Endothelial cell of umbilical vein (primary cell): ENCODE results near the gene FXYD3. TPM values are rescaled to one million over a fixed set of nuclear protein-coding genes. Genes with fewer than 3 reads are reported as not detected.

Source experiments
- BruUV-seq: library from RNA; stranded (reverse); fragments of 400-500 nt; replicated peaks from 2 replicates; lab custom pipeline; 2021; lab: Mats Ljungman, UMichigan
- CTCF ChIA-PET: fragments of 300-600, 350-600 bp; sonication (Branson Sonifier 250); formaldehyde crosslinking; loops from one replicate; lab custom pipeline; 2021; ENCODE audit warnings: antibody characterized with exemption, inconsistent platforms; lab: Charles Lee
- POLR2A ChIA-PET: fragments of 300-600, 350-600 bp; sonication (Branson Sonifier 250); formaldehyde crosslinking; loops from one replicate; lab custom pipeline; 2021; ENCODE audit warnings: antibody characterized with exemption, inconsistent platforms; lab: Charles Lee
- DNase-seq: peaks from one replicate; pipeline ENCODE4 v3.0.0-alpha.2; 2011; ENCODE audit warnings: low read depth, low spot score
- FAIRE-seq: peaks from 2 replicates; lab custom pipeline; 2011; peaks lifted over from hg19 to GRCh38; lab: Jason Lieb, UNC
- H2AFZ ChIP-seq: 2 replicates; pipeline ENCODE4 v1.6.0; 2012; ENCODE audit warnings: low read depth, low read length, control low read depth, inconsistent platforms
- H3K27ac ChIP-seq: 2 replicates; pipeline ENCODE4 v1.5.1; 2011; ENCODE audit warnings: low read depth, mild to moderate bottlenecking, control low read depth, low read length, moderate library complexity; ENCODE audit not compliant: insufficient read depth
- H3K27me3 ChIP-seq, 2 experiments: 2 replicates each; pipeline versions ENCODE4 v1.6.0 to v1.6.1; 2011; ENCODE audit warnings: low read length in 2 of 2, mixed read lengths in 1 of 2; ENCODE audit not compliant: control insufficient read depth in 2 of 2, insufficient read depth in 2 of 2
- H3K36me3 ChIP-seq, 2 experiments: 2 replicates in 1 of 2; 3 replicates in 1 of 2; pipeline ENCODE4 v1.5.1; 2011; ENCODE audit warnings: low read length in 2 of 2, mild to moderate bottlenecking in 1 of 2, moderate library complexity in 1 of 2; ENCODE audit not compliant: control insufficient read depth in 2 of 2, insufficient read depth in 2 of 2; ENCODE audit errors: extremely low read depth in 1 of 2
- H3K4me1 ChIP-seq: 3 replicates; pipeline ENCODE4 v1.5.1; 2011; ENCODE audit warnings: mild to moderate bottlenecking, low read length; ENCODE audit not compliant: control insufficient read depth, insufficient read depth; ENCODE audit errors: extremely low read depth
- H3K4me2 ChIP-seq: 2 replicates; pipeline ENCODE4 v1.6.1; 2011; ENCODE audit warnings: low read length, control low read depth, mixed read lengths; ENCODE audit not compliant: insufficient read depth
- H3K4me3 ChIP-seq, 3 experiments: fragments of 200-600 bp in 1 of 3; sonication (generic), shearing (Covaris generic) in 1 of 3; replicated peaks in 1 of 3; 2 replicates each; pipeline ENCODE4 v1.5.1; 2011 to 2016; ENCODE audit warnings: control low read depth in 3 of 3, low read length in 3 of 3, mild to moderate bottlenecking in 2 of 3, inconsistent platforms in 1 of 3, low read depth in 1 of 3, moderate library complexity in 1 of 3; ENCODE audit not compliant: insufficient read depth in 1 of 3
- H3K79me2 ChIP-seq: 2 replicates; pipeline ENCODE4 v1.6.0; 2012; ENCODE audit warnings: low read length, inconsistent platforms; ENCODE audit not compliant: control insufficient read depth, insufficient read depth
- H3K9ac ChIP-seq: replicated peaks from 2 replicates; pipeline ENCODE3; 2011; ENCODE audit warnings: low read length, control low read depth; ENCODE audit not compliant: insufficient read depth; ENCODE audit errors: extremely low read depth
- H3K9me1 ChIP-seq: replicated peaks from 3 replicates; pipeline ENCODE4 v1.6.0; 2011; ENCODE audit warnings: mild to moderate bottlenecking, low read length; ENCODE audit not compliant: control insufficient read depth, insufficient read depth; ENCODE audit errors: extremely low read depth
- H3K9me3 ChIP-seq: replicated peaks from 2 replicates; pipeline ENCODE4 v1.5.1; 2012; ENCODE audit warnings: low read length, inconsistent platforms; ENCODE audit not compliant: control insufficient read depth, insufficient read depth
- H4K20me1 ChIP-seq: replicated peaks from 2 replicates; pipeline ENCODE3; 2011; ENCODE audit warnings: mild to moderate bottlenecking, low read length; ENCODE audit not compliant: control insufficient read depth, insufficient read depth; ENCODE audit errors: extremely low read depth
- CTCF ChIP-seq, 2 donors: IDR thresholded peaks; 1 replicate in 1 of 2; 2 replicates in 1 of 2; pipeline ENCODE4 v1.5.1; 2011; ENCODE audit warnings: low read length in 2 of 2, mild to moderate bottlenecking in 2 of 2, moderate library complexity in 2 of 2, control low read depth in 1 of 2, inconsistent platforms in 1 of 2, low read depth in 1 of 2; ENCODE audit not compliant: insufficient read depth in 1 of 2; ENCODE audit errors: extremely low read depth in 1 of 2
- GATA2 ChIP-seq: IDR thresholded peaks from 2 replicates; pipeline ENCODE4 v1.7.0; 2011; ENCODE audit warnings: low read depth, mild to moderate bottlenecking, moderate library complexity, mixed read lengths, low read length; ENCODE audit not compliant: insufficient read length, insufficient read depth
- MYC ChIP-seq: IDR thresholded peaks from one replicate; pipeline ENCODE4 v1.6.1; 2011; ENCODE audit warnings: mild to moderate bottlenecking, low read depth, low read length
- POLR2A ChIP-seq: IDR thresholded peaks from 2 replicates; pipeline ENCODE4 v1.6.1; 2012; ENCODE audit warnings: low read depth, mild to moderate bottlenecking, control low read depth, low read length
- dilution Hi-C: fragments of 300-500 bp; cut with MboI; formaldehyde crosslinking; loops from one replicate; pipeline ENCODE4 v1.15.0; 2019; ENCODE audit warnings: low sequenced_read_pairs; ENCODE audit not compliant: extremely low pct_ligation_motif_present
- intact Hi-C: fragments of 100-400 bp; cut with micrococcal nuclease; formaldehyde crosslinking; loops from one replicate; pipeline ENCODE4 v1.10.0; 2022
- polyA plus RNA-seq, 4 experiments: library from polyadenylated mRNA; depleted of rRNA in 3 of 4; stranded (reverse) in 3 of 4; unstranded in 1 of 4; fragments of >200 nt; gene quantifications; 2 replicates each; pipeline versions ENCODE4 v1.2.1 to v1.2.3, GENCODE V29; 2011 to 2012; ENCODE audit warnings: missing spikeins in 1 of 4
- total RNA-seq: library from RNA; stranded (reverse); gene quantifications from 2 replicates; pipeline ENCODE4 v1.2.3, GENCODE V29; 2021

FXYD3 gene
- total and polyA plus RNA-seq, 2 donors (not counting 3 experiments of a cell fraction or from before 2014, with no cell fraction given): not detected

GRCh38 chr19:35134601-35135242, 19.1 kb downstream of the FXYD3 start, which contains the start of gene LGI4:
Gene LGI4 (minus strand): TSS chr19:35135059. CDS start chr19:35134680, 379 bp downstream.
- intact Hi-C loops (loop anchor here (1.0 kb wide), 3 partner anchors 20 to 90 kb away; no protein-coding TSS in a partner anchor), dilution Hi-C loops (no loop called here)
- H3K36me3 ChIP-seq: no peaks in the 10 kb centered on the region
- H3K4me3 ChIP-seq: no peak within 1 kb of the TSS
- ChIA-PET POLR2A (no interaction called here), CTCF (interaction anchor here (1.0 to 4.8 kb wide), 13 partner anchors 7 to 495 kb away, joined by 3 to 52 read pairs (median 11); partner anchors contain the start of genes FXYD3 and FXYD5)
- H3K79me2 ChIP-seq: no peaks in the 10 kb centered on the region
- no peaks in the 10 kb centered on the region for H3K9me1 ChIP-seq
- H3K4me2 ChIP-seq: no peak within 1 kb of the TSS
- FAIRE-seq: no peak
- no peak for TF ChIP-seq CTCF (IDR thresholded peaks at IDR 0.05; ENCODE audit: extremely low read depth in 1 of 2, insufficient read depth in 1 of 2, low read depth in 1 of 2, low read length in 2 of 2)
- no peak for TF ChIP-seq MYC
- no peak for TF ChIP-seq POLR2A
- no peak for TF ChIP-seq GATA2
- BruUV-seq: no TSS peak
- H2AFZ ChIP-seq: no peak within 1 kb of the TSS
- H3K9me3 ChIP-seq: no peaks in the 10 kb centered on the region
- H3K27me3 ChIP-seq: no peaks in the 10 kb centered on the region
- DNase-seq: no peak
- no peak within 1 kb of the TSS for H3K27ac ChIP-seq
- H3K4me1 ChIP-seq: no peaks in the 10 kb centered on the region
- no peak within 1 kb of the TSS for H3K9ac ChIP-seq
- H4K20me1 ChIP-seq: no peaks in the 10 kb centered on the region
